Mucosa of stomach (tissue), 1 donor: ENCODE results near the gene GP1BB.

Source experiments
- H3K27me3 ChIP-seq: one replicate; pipeline ENCODE4 v1.7.0; 2013; ENCODE audit warnings: mild to moderate bottlenecking, low read length; ENCODE audit not compliant: control insufficient read depth, insufficient read depth
- H3K36me3 ChIP-seq: one replicate; pipeline ENCODE4 v1.7.0; 2013; ENCODE audit warnings: low read length; ENCODE audit not compliant: control insufficient read depth, insufficient read depth
- H3K4me1 ChIP-seq: one replicate; pipeline ENCODE4 v1.7.0; 2013; ENCODE audit warnings: mild to moderate bottlenecking, low read length; ENCODE audit not compliant: control insufficient read depth, insufficient read depth
- H3K4me3 ChIP-seq: one replicate; pipeline ENCODE4 v1.7.0; 2013; ENCODE audit warnings: low read length
- H3K9ac ChIP-seq: one replicate; pipeline ENCODE4 v1.7.0; 2013; ENCODE audit warnings: mild to moderate bottlenecking, low read length, moderate library complexity
- H3K9me3 ChIP-seq: one replicate; pipeline ENCODE4 v1.7.0; 2013; ENCODE audit warnings: mild to moderate bottlenecking, low read length, moderate library complexity; ENCODE audit not compliant: control insufficient read depth
- donor health status: Pancreatic carcinoma.

The GP1BB gene

GRCh38 chr22:19686946-19687345 is 36.4 kb upstream of the GP1BB start:
- H3K4me3 ChIP-seq, result no peak overlapping the region

DNA sequence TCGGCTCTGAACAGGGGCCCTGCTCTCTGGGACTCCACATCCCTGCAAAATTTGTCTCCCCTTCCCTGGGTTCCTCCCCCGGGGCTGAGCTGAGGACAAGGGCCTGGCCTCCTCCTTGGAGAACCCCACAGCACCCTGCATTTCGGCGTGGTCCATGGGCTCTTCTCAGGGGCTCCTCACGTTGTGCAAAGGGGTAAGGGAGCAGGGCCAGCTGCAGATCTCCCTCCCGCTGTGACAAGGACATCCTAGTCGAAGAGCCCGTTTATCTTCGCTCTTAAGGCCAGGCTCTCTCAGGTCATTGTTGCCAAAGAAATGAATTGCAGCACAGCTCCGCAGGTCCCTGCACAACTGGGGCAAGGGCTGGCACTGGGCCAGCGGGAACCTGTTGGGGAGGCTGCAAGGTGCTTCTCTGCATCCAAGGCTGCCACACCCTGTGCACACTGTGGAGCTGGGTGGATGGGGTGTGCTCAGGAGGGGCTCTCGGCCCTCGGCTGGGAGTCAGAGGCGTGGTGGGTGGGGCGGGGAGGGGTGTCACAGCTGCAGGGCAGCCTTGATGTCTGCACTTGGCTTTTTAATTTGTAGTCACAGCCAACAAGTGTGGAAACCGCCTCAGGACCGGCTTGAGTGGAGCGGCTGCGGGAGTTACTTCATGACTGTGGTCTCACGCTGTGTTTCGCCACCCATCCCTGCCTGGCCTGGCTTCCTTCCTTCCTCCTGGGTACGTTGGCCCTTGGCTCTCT is 35.6 kb upstream of the GP1BB start:
- Histone ChIP-seq H3K4me1 (no peaks in the 10 kb centered on the region), H3K4me3 (no peak overlapping the region), H3K9ac (no peak overlapping the region)

More at GRCh38 chr22:19686946-19687345, 36.4 kb upstream of the GP1BB start:
- no peaks in the 10 kb centered on the region for H3K4me1 ChIP-seq
- no peaks in the 10 kb centered on the region for H3K36me3 ChIP-seq
- H3K27me3 ChIP-seq, result peaks cover 17% of the 10 kb centered on the region
- H3K9me3 ChIP-seq, result no peaks in the 10 kb centered on the region
- no peak overlapping the region for H3K9ac ChIP-seq

GRCh38 chr22:19688301-19689290 is 34.7 kb upstream of the GP1BB start:
- no peaks in the 10 kb centered on the region for H3K36me3 ChIP-seq
- no peaks in the 10 kb centered on the region for H3K4me1 ChIP-seq
- peaks cover 17% of the 10 kb centered on the region for H3K27me3 ChIP-seq
- H3K9ac ChIP-seq, result no peak overlapping the region
- H3K9me3 ChIP-seq, result no peaks in the 10 kb centered on the region
- H3K4me3 ChIP-seq, result no peak overlapping the region

More for the DNA sequence above, 35.6 kb upstream of the GP1BB start:
- H3K36me3 ChIP-seq, result no peaks in the 10 kb centered on the region
- no peaks in the 10 kb centered on the region for H3K9me3 ChIP-seq
- peaks cover 17% of the 10 kb centered on the region for H3K27me3 ChIP-seq

DNA sequence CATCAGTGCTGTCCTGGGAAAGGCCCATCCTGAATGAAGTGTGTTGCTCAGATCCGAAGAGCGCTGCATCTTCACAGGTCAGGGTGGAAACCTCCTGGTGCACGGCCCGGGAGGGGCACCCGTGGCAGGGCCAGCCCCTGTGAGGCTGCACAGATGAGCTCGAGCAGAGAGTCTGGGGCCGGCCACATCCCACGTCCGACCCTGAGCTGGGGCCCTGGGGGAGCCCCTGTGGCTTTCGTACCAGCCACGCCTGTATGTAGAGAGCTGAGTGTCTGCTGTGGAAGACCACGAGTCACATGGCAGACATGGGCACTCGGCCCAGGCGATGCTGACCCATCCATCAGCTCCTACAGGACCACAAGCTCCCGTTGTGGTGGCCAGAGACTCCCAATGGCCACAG is 33.9 kb upstream of the GP1BB start:
- Histone ChIP-seq H3K4me3 (no peak overlapping the region), H3K4me1 (no peaks in the 10 kb centered on the region), H3K27me3 (peaks cover 17% of the 10 kb centered on the region), H3K9me3 (no peaks in the 10 kb centered on the region), H3K36me3 (no peaks in the 10 kb centered on the region), H3K9ac (no peak overlapping the region)

- no peak overlapping the region for H3K4me3 ChIP-seq
- no peaks in the 10 kb centered on the region for H3K9me3 ChIP-seq
- no peaks in the 10 kb centered on the region for H3K4me1 ChIP-seq
- H3K36me3 ChIP-seq, result no peaks in the 10 kb centered on the region
- no peak overlapping the region for H3K9ac ChIP-seq
- H3K27me3 ChIP-seq, result peaks cover 17% of the 10 kb centered on the region
Observed at GRCh38 chr22:19691007-19691720, 32.2 kb upstream of the GP1BB start.

- no peaks in the 10 kb centered on the region for H3K4me1 ChIP-seq
- H3K9ac ChIP-seq, result no peak overlapping the region
- H3K36me3 ChIP-seq, result no peaks in the 10 kb centered on the region
- no peaks in the 10 kb centered on the region for H3K9me3 ChIP-seq
- H3K4me3 ChIP-seq, result no peak overlapping the region
- peaks cover 17% of the 10 kb centered on the region for H3K27me3 ChIP-seq
Observed at GRCh38 chr22:19691721-19692341, 31.5 kb upstream of the GP1BB start.

GRCh38 chr22:19693581-19693980 is 29.8 kb upstream of the GP1BB start:
- no peaks in the 10 kb centered on the region for H3K36me3 ChIP-seq
- H3K4me1 ChIP-seq, result no peaks in the 10 kb centered on the region
- H3K9ac ChIP-seq, result no peak overlapping the region

GRCh38 chr22:19693981-19694670 is 29.2 kb upstream of the GP1BB start:
- Histone ChIP-seq H3K27me3 (peaks cover 2% of the 10 kb centered on the region), H3K9ac (no peak overlapping the region), H3K36me3 (no peaks in the 10 kb centered on the region), H3K4me1 (no peaks in the 10 kb centered on the region), H3K4me3 (no peak overlapping the region), H3K9me3 (no peaks in the 10 kb centered on the region)

More at GRCh38 chr22:19693581-19693980, 29.8 kb upstream of the GP1BB start:
- Histone ChIP-seq H3K27me3 (peaks cover 4% of the 10 kb centered on the region), H3K9me3 (no peaks in the 10 kb centered on the region), H3K4me3 (no peak overlapping the region)

DNA sequence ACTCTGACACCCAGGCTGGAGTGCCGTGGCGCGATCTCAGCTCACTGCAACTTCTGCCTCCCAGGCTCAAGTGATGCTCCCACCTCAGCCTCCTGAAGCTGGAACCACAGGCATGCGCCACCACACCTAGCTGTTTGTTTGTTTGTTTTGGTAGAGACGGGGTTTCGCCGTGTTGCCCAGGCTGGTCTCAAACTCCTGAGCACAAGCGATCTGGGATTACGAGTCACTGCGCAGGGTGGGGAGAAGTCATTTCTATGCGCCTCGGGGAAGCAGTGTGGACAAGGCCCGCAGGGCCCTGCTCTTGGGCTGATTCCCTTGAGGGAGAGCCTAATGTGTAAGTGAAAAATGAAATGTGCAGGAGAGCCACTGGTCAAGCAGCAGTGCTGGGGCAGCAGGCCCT is 28.6 kb upstream of the GP1BB start:
- Histone ChIP-seq H3K9ac (no peak overlapping the region), H3K4me1 (no peaks in the 10 kb centered on the region), H3K27me3 (peaks cover 2% of the 10 kb centered on the region), H3K36me3 (no peaks in the 10 kb centered on the region), H3K4me3 (no peak overlapping the region), H3K9me3 (no peaks in the 10 kb centered on the region)

DNA sequence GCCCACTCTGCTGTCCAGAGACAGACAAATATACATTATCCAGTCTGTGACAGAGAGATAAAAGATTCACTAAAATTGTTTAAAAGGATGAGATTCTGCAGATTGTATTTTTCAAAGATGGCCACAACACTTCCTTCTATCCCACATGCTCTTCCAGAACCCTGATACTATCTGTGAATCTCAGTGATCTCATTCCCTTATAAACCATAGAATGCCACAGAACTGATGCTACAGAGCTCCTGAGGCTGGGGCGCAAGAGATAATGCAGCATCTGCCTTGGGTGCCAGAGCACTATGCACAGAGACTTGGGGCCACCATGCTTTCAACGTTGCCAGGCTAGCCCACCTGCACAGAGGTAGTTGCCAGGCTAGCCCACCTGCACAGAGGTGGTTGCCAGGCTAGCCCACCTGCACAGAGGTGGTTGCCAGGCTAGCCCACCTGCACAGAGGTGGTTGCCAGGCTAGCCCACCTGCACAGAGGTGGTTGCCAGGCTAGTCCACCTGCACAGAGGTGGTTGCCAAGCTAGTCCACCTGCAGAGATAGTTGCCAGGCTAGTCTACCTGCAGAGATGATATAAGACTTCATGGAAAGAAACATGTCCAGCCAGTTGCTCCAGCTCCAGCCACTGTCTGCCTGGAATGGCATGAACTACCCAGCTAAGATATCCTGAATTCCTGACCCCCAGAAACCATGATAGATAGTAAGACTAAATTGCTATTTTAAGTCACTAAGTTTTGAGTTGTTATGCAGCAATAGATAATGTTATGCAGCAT is 26.6 kb upstream of the GP1BB start:
- Histone ChIP-seq H3K9me3 (no peaks in the 10 kb centered on the region), H3K9ac (no peak overlapping the region), H3K4me3 (no peak overlapping the region), H3K4me1 (no peaks in the 10 kb centered on the region), H3K27me3 (no peaks in the 10 kb centered on the region), H3K36me3 (no peaks in the 10 kb centered on the region)
